Skeletal muscle tissue (tissue), 5 donors: ENCODE results near the gene SLC30A4. TPM values are rescaled to one million over a fixed set of nuclear protein-coding genes. Genes with fewer than 3 reads are reported as not detected.

Experiments
- H3K27ac ChIP-seq: one replicate; pipeline ENCODE4 v1.7.0; 2013; ENCODE audit warnings: mild to moderate bottlenecking, low read depth, low read length, inconsistent platforms
- H3K27me3 ChIP-seq, 3 donors: one replicate each; pipeline ENCODE4 v1.7.0; 2013; ENCODE audit warnings: low read length in 3 of 3; ENCODE audit not compliant: control insufficient read depth in 3 of 3, insufficient read depth in 3 of 3
- H3K36me3 ChIP-seq, 3 donors: one replicate each; pipeline ENCODE4 v1.7.0; 2013; ENCODE audit warnings: low read length in 3 of 3; ENCODE audit not compliant: control insufficient read depth in 3 of 3, insufficient read depth in 3 of 3
- H3K4me1 ChIP-seq, 3 donors: one replicate each; pipeline ENCODE4 v1.7.0; 2013; ENCODE audit warnings: low read length in 3 of 3, mild to moderate bottlenecking in 3 of 3; ENCODE audit not compliant: control insufficient read depth in 3 of 3, insufficient read depth in 3 of 3
- H3K4me3 ChIP-seq, 3 donors: one replicate each; pipeline ENCODE4 v1.7.0; 2013; ENCODE audit warnings: low read length in 3 of 3
- H3K9ac ChIP-seq, 3 donors: one replicate each; pipeline ENCODE4 v1.7.0; 2013; ENCODE audit warnings: low read length in 3 of 3, mild to moderate bottlenecking in 3 of 3, moderate library complexity in 2 of 3, low read depth in 1 of 3
- H3K9me3 ChIP-seq, 3 donors: one replicate each; pipeline ENCODE4 v1.7.0; 2013; ENCODE audit warnings: low read length in 3 of 3; ENCODE audit not compliant: control insufficient read depth in 3 of 3
- small RNA-seq: library from RNA; depleted of rRNA; stranded (forward); fragments of <200 nt; gene quantifications from one replicate; pipeline ENCODE3, GENCODE V24; 2014
- total RNA-seq: library from RNA; depleted of rRNA; stranded (reverse); fragments of >200 nt; gene quantifications from one replicate; pipeline ENCODE4 v1.2.3, GENCODE V29; 2014
- donor health status: Osteomylitis.

The SLC30A4 gene
- total RNA-seq, 1 donor from 2014 or later = 8.9 TPM

GRCh38 chr15:45441686-45442085 is 80.9 kb downstream of the SLC30A4 start:
- no peak overlapping the region for H3K9ac ChIP-seq
- peaks cover 0 to 12% (median 3%) of the 10 kb centered on the region in 3 donors for H3K27me3 ChIP-seq
- H3K4me3 ChIP-seq = no peak overlapping the region
- no peaks in the 10 kb centered on the region for H3K9me3 ChIP-seq
- H3K4me1 ChIP-seq = peaks cover 0 to 3% (median 0%) of the 10 kb centered on the region in 3 donors
- no peaks in the 10 kb centered on the region for H3K36me3 ChIP-seq
- no peak overlapping the region for H3K27ac ChIP-seq

DNA sequence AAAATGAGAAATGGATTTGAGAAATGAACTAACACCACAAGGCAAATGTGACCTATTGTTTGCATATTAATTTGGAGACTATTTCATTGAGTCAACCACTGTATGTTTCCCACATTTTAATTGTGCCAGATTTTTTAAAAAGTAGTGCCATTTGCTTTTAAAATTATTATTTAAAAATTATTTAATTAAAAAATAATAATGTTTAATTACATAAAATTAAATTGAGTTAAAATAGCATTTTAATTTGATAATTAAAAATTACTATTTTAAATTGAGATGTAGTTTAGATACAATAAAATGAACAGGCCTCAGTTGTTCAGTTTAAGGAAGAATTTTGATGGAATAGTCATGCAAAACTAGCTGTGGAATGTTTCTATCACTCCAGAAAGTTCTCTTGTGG is 81.5 kb downstream of the SLC30A4 start:
- H3K27ac ChIP-seq = no peak overlapping the region
- no peak overlapping the region for H3K4me3 ChIP-seq
- peaks cover 0 to 8% (median 0%) of the 10 kb centered on the region in 3 donors for H3K27me3 ChIP-seq
- peaks cover 0 to 3% (median 0%) of the 10 kb centered on the region in 3 donors for H3K4me1 ChIP-seq
- no peak overlapping the region for H3K9ac ChIP-seq
- H3K9me3 ChIP-seq = no peaks in the 10 kb centered on the region
- H3K36me3 ChIP-seq = no peaks in the 10 kb centered on the region

DNA sequence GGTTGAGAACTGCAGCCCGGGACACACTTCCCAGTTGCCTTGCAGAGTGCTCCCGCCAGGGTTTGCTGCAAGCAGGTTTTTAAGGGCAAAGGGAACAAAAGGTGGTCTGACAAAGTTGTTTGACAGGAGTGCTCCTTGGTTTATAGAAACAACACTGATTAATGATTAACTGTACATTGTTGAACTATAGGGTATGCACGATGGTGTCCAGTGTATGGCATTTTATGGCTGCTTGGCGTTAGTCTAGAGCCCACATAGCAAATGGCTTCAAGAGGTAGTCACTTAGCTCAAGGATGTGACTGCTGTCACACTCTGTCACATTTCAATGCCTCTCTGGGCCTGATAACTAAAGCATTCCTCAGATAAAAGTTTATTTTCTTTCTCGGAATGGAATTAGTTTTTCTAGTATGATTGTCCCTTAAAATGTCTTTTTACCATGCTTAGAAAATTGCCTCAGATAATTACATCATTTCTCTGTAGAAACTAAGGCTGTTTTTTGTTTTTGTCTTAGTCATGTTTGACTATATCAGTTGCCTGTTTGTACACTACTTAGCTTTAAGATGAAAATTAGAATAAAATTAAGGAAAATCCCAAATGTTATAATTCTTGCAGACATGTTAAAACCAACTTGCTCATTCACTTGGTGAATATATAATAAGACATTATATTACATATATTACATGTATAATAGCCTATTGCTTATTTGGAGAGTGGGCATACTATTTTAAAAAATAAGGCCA is 82.9 kb downstream of the SLC30A4 start:
- no peak overlapping the region for H3K4me3 ChIP-seq
- no peaks in the 10 kb centered on the region for H3K4me1 ChIP-seq
- H3K36me3 ChIP-seq = no peaks in the 10 kb centered on the region
- H3K27me3 ChIP-seq = no peaks in the 10 kb centered on the region
- H3K27ac ChIP-seq = no peak overlapping the region
- no peaks in the 10 kb centered on the region for H3K9me3 ChIP-seq
- H3K9ac ChIP-seq = no peak overlapping the region

DNA sequence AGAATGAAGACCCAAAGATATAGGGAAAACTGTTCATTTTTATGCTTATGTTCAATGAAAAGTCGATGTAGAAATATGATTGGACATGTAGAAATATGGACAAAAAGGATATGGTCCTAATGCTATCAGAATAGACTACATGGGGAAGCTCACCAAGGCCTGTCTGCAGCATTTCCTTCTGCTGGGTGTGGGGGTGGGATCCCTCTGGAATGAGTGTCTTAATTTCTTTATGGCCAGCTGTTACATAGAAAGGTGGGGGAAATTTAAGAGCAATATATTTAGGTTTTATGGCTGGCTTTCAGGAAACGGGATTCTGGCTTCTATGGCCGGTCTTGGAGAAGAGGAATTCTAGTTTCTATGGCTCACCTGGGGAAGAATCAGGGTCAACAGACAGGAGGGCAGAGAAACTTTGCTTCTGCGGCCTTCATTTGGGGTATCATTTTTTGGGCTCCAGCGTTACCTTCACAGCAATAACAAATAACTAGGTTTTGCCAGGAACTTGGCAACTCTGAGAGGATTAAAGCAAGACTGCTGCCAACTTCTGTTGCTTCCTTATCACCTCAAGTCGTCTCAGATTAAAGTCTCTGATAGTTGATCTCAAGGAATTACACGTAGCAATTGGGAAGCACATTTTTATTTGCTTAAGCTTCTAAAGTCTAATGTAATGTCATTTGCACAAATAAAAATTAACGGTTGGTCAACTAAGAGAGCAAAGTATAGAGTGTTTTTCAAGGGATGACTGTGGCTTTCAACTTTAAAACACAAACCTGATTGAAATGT is 87.2 kb downstream of the SLC30A4 start:
- H3K9me3 ChIP-seq = no peaks in the 10 kb centered on the region
- no peak overlapping the region for H3K27ac ChIP-seq
- peaks cover 0 to 2% (median 0%) of the 10 kb centered on the region in 3 donors for H3K27me3 ChIP-seq
- no peak overlapping the region for H3K9ac ChIP-seq
- no peak overlapping the region for H3K4me3 ChIP-seq
- H3K36me3 ChIP-seq = no peaks in the 10 kb centered on the region
- H3K4me1 ChIP-seq = no peaks in the 10 kb centered on the region

DNA sequence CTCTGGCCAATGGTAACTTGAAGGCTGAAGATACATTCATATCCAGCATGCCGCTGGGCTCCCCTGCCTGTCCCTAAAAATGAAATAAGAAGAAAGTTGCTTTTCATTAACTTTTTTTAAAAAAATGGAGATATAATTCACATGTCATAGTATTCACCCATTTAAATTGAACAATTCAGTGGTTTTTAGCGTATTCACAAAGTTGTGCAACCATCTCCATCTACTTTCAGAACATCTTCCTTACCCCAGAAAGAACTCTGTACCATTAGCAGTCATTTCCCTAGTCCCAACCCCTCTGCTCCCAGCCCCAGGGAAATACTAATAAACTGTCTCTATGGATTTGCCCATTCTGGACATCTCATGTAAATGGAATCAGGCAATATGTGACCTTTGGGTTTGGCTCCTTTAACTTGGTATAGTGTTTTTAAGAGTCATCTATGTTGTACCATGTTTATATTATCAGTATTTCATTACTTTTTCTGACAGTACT is 88.4 kb downstream of the SLC30A4 start:
- H3K9me3 ChIP-seq = no peaks in the 10 kb centered on the region
- peaks cover 0 to 7% (median 0%) of the 10 kb centered on the region in 3 donors for H3K27me3 ChIP-seq
- no peak overlapping the region for H3K4me3 ChIP-seq
- H3K36me3 ChIP-seq = no peaks in the 10 kb centered on the region
- H3K4me1 ChIP-seq = peaks cover 0 to 4% (median 0%) of the 10 kb centered on the region in 3 donors
- H3K27ac ChIP-seq = no peak overlapping the region
- no peak overlapping the region for H3K9ac ChIP-seq

DNA sequence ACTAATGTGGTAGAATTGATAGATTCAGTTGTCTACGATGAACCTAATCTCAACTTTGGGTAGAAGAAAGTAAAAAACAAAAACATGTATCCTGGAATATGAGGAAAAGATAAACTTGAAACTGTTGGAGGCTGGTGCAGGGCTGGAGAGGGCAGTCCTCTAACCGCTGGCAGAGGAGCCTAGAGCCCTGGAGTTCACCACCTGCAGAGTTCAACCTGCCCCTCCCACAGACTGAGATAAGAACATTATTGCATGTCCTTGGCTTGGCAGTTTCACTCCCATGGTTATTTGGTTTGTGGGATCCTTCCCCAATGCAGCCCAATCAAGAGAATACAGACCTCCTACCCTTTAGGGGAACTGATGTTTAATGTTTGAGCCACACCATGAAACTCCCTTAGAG is 91.0 kb downstream of the SLC30A4 start:
- Histone ChIP-seq H3K4me3 (no peak overlapping the region), H3K27me3 (peaks cover 0 to 7% (median 0%) of the 10 kb centered on the region in 3 donors), H3K27ac (no peak overlapping the region), H3K36me3 (no peaks in the 10 kb centered on the region), H3K9me3 (no peaks in the 10 kb centered on the region), H3K9ac (no peak overlapping the region), H3K4me1 (peaks cover 0 to 4% (median 0%) of the 10 kb centered on the region in 3 donors)

DNA sequence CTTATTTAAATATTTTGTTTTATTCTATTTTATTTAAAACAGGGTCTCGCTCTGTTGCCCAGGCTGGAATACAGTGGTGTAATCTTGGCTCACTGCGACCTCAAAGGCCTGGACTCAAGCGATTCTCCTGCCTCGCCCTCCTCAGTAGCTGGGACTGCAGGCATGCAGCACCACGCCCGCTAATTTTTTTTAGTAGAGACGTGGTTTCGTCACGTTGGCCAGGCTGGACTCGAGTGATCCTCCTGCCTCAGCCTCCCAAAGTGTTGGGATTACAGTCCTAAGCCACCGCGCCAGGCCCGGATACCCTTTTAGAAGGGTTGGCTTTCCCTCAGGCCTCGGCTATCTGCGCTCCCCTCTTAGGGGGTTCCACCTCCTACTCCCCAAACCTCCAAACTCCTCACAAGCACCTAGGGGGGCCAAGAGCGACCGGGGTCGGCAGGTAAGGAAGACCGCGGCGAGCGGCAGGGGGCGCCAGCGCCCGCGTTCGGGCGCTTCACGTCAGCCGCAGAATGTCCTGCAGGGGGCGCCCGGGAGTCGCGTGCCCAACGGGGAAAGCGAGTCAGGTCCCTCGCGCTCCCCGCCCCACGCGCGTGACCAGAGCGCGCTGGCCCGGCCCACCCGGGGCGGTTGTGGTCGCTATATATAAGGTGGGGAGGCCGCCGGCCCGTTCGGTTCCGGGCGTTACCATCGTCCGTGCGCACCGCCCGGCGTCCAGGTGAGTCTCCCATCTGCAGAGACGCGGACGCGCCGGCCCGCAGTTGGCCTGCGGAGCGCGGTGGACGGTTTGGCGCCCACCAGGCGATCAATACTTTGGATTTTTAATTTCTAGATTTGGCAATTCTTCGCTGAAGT is 92.4 kb downstream of the SLC30A4 start:
- Histone ChIP-seq H3K9ac (no peak overlapping the region), H3K4me3 (no peak overlapping the region), H3K4me1 (peaks cover 0 to 4% (median 0%) of the 10 kb centered on the region in 3 donors), H3K27ac (no peak overlapping the region), H3K27me3 (peaks cover 0 to 7% (median 0%) of the 10 kb centered on the region in 3 donors), H3K9me3 (no peaks in the 10 kb centered on the region), H3K36me3 (no peaks in the 10 kb centered on the region)

Small RNAs within 50 kb of the gene (small RNA-seq; reads per million reads assigned to genes)
- gene DPPA5P2 (not detected), gene SNORA41B (not detected)

Other genes with a start within 250 kb of the SLC30A4 start
- 309 TPM for gene GATM, start 144.2 kb downstream of the SLC30A4 start, total RNA-seq
- 30.8 TPM for gene BLOC1S6, start 64.6 kb upstream of the SLC30A4 start, total RNA-seq
- 11.5 TPM for gene SQOR, start 112.3 kb upstream of the SLC30A4 start, total RNA-seq